Measurements from ENCODE around the gene METAP1D.
"Not testable (repeated sequence)": the region's sequence is repeated elsewhere in the genome, so short reads cannot be mapped to it uniquely, and the experiment has no call there.

The METAP1D gene

GRCh38 chr2:171979103-171979502 is 20.6 kb upstream of the METAP1D start:
- Histone ChIP-seq H3K4me3 (no peak overlapping the region), H3K9me3 (no peaks in the 10 kb centered on the region), H3K27me3 (no peaks in the 10 kb centered on the region), H3K36me3 (peaks cover 28 to 60% (median 39%) of the 10 kb centered on the region in 3 donors), H3K27ac (no peak overlapping the region), H3K4me1 (no peaks in the 10 kb centered on the region)
- intact Hi-C loops (cut with DNase I; ENCODE audit: low total_unique reads) = no loop called here
- no peak for TF ChIP-seq CTCF (IDR thresholded peaks at IDR 0.05)
- no peak for DNase-seq

DNA sequence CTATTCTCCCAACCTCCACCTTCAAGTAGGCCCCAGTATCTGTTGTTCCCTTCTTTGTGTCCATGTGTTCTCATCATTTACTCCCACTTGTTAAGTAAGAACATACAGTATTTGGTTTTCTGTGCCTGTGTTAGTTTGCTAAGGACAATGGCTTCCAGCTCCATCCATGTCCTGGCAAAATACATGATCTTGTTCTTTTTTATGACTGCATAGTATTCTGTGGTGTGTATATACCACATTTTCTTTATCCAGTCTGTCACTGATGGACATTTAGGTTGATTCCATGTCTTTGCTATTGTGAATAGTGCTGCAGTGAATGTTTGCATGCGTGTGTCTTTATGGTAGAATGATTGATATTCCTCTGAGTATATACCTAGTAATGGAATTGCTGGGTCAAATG is 15.8 kb upstream of the METAP1D start:
- peaks cover 27 to 34% (median 27%) of the 10 kb centered on the region in 3 donors for H3K36me3 ChIP-seq
- not testable (repeated sequence) for DNase-seq

DNA sequence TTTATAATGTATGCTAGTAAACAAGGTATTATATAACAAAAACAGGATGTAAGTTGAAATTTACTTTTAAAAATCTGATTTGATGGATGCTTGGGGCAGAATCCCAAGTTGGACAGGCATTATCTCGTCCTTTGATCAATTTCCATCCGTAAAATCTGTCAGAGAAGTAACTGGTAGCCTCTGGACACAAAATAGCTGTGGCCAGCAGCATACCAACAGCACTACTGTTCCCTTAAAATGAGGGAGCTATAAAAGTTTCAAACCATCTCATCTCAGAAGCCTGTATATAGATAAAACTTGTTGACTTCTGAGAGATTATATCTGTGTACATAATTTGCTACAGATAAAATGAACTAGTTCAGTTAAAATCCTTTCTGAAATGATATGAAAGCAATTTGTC is 14.7 kb upstream of the METAP1D start:
- no peaks in the 10 kb centered on the region for H3K9me3 ChIP-seq
- no peak for TF ChIP-seq CTCF (IDR thresholded peaks at IDR 0.05)
- peaks cover 17 to 23% (median 17%) of the 10 kb centered on the region in 3 donors for H3K36me3 ChIP-seq
- intact Hi-C loops (cut with DNase I; ENCODE audit: low total_unique reads) = no loop called here
- no peak overlapping the region for H3K27ac ChIP-seq
- H3K4me1 ChIP-seq = no peaks in the 10 kb centered on the region
- no peak overlapping the region for H3K4me3 ChIP-seq
- no peak for DNase-seq
- H3K27me3 ChIP-seq = no peaks in the 10 kb centered on the region

More for the DNA sequence above, 15.8 kb upstream of the METAP1D start:
- H3K27me3 ChIP-seq; H3K4me3 ChIP-seq; H3K27ac ChIP-seq; intact Hi-C loops (cut with DNase I; ENCODE audit: low total_unique reads); H3K9me3 ChIP-seq; H3K4me1 ChIP-seq: not testable (repeated sequence)

- H3K27me3 ChIP-seq = no peaks in the 10 kb centered on the region
- no peak for TF ChIP-seq CTCF (IDR thresholded peaks at IDR 0.05)
- H3K4me1 ChIP-seq = no peaks in the 10 kb centered on the region
- intact Hi-C loops (cut with DNase I; ENCODE audit: low total_unique reads) = no loop called here
- no peak for DNase-seq
- peaks cover 14 to 17% (median 17%) of the 10 kb centered on the region in 3 donors for H3K36me3 ChIP-seq
- no peak overlapping the region for H3K4me3 ChIP-seq
- H3K27ac ChIP-seq = no peak overlapping the region
- no peaks in the 10 kb centered on the region for H3K9me3 ChIP-seq
Measured at GRCh38 chr2:171986778-171987177, 13.0 kb upstream of the METAP1D start.

- TF ChIP-seq CTCF (IDR thresholded peaks at IDR 0.05) = no peak
- DNase-seq = no peak
- no peaks in the 10 kb centered on the region for H3K9me3 ChIP-seq
- H3K27me3 ChIP-seq = no peaks in the 10 kb centered on the region
- intact Hi-C loops (cut with DNase I; ENCODE audit: low total_unique reads) = loop anchor here (5.0 kb wide), 1 partner anchor 1579 kb away; no protein-coding TSS in a partner anchor
- no peaks in the 10 kb centered on the region for H3K4me1 ChIP-seq
- no peaks in the 10 kb centered on the region for H3K36me3 ChIP-seq
- no peak overlapping the region for H3K4me3 ChIP-seq
- no peak overlapping the region for H3K27ac ChIP-seq
Measured at GRCh38 chr2:171991027-171991426, 8.7 kb upstream of the METAP1D start.

GRCh38 chr2:171995586-171995985 is 4.2 kb upstream of the METAP1D start:
- intact Hi-C loops (cut with DNase I; ENCODE audit: low total_unique reads) = no loop called here
- Histone ChIP-seq H3K36me3 (no peaks in the 10 kb centered on the region), H3K4me3 (no peak overlapping the region), H3K9me3 (no peaks in the 10 kb centered on the region), H3K27ac (no peak overlapping the region), H3K4me1 (peaks cover 0 to 9% (median 3%) of the 10 kb centered on the region in 4 donors), H3K27me3 (peaks cover 0 to 2% of the 10 kb centered on the region in 2 donors)
- no peak for DNase-seq
- no peak for TF ChIP-seq CTCF (IDR thresholded peaks at IDR 0.05)
